Measurements from ENCODE around the gene PCSK4. TPM values are rescaled to one million over a fixed set of nuclear protein-coding genes. Genes with fewer than 3 reads are reported as not detected.
"Not testable (repeated sequence)": the region's sequence is repeated elsewhere in the genome, so short reads cannot be mapped to it uniquely, and the experiment has no call there.

Gene PCSK4
- total RNA-seq, 1 donor from 2014 or later, result 0.59 TPM

DNA sequence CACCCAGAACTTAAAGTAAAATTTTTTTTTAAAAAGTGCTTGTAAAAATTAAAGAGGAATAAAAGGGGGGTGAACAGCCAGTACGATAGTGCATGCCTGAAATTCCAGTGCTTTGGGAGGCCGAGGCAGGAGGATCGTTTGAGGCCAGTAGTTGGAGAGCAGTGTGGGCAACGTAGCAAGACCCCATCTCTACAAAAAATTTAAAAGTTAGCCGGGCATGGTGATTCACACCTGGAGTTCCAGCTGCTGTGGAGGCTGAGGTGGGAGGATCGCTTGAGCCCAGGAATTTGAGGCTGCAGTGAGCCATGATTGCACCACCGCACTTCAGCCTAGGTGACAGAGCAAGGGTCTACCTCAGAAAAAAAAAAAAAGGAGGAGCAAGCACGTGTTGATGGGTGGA, 14.9 kb upstream of the PCSK4 start:
- no peak for DNase-seq (ENCODE audit: low read depth, low spot score)

DNA sequence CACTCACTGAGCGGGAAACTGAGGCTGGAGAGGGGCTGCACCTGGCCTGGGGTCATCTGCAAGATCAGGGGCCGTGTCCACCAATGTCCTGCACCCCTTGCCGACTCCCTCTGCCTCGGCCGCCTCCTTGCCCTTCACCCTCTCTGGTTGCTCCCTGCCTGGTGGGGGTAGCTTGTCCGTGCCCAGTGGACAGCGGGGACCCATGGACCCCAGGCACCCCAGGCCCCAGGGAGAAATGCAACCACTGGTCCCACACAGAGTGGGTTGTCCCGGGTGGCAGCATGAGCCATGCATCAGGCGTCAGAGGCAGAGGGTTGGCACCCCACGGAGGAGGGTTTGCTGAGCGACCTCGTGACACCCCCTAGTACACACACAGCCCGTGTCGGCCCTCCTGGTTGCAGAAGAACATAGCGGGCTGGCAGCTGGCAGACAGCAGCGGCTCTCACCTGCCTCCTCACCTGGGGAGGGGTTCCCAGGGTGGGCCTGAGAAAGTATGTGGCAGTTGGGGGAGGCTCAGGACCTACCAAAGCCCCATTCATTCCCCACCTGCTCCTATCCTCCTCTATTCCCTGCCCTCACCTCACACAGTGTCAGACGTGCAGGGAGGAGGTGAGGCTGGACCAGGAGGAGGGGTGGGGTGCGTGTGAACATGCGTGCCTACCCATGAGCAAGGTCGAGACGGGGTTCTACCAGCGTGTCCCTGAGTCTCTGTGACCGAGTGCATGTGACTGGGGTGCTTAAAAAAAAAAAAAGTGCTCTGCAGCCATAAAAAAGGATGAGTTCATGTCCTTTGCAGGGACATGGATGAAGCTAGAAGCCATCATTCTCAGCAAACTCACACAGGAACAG, 14.0 kb upstream of the PCSK4 start:
- DNase-seq (ENCODE audit: low read depth, low spot score), result no peak

DNA sequence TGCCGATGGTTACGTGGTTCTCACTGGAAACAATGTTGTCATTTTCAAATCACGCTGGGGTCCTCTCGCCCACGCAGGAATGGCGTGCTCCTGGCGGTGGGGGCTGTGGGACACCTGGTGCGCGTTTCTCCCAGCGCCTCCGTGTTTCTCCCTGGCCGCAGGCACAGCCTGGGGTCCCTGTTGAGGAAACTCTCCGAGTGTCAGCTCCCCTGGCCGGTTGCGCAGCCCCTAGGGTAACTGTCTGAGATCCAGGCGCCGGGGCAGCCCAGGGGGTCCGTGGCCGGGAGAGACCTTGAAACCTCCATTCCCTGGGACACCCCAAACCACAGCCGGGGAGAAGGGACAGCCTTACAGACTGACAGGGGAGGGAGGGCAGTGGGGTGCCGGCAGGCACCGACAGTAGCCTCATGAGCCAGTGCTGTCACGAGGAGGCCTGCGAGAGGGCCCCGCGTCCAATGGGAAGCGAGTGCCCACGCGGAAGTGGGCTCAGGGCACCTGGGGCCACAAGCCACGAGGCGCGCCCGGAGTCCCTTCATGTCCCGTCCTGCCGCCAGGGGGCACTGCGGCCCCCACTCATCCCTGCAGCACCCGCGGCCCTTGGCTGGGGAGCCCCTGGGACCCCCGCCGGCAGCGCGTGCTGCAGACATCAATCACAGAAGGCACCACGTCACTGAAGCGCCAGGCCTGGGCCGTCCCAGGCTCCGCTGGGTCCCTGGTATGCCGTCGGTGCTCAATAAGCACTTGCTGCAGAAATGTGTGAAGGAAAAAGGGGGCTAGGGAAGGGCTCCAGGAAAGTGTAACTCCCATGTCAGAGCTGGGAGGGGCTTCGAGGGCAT, 13.2 kb upstream of the PCSK4 start:
- DNase-seq (ENCODE audit: low read depth, low spot score), result no peak

DNA sequence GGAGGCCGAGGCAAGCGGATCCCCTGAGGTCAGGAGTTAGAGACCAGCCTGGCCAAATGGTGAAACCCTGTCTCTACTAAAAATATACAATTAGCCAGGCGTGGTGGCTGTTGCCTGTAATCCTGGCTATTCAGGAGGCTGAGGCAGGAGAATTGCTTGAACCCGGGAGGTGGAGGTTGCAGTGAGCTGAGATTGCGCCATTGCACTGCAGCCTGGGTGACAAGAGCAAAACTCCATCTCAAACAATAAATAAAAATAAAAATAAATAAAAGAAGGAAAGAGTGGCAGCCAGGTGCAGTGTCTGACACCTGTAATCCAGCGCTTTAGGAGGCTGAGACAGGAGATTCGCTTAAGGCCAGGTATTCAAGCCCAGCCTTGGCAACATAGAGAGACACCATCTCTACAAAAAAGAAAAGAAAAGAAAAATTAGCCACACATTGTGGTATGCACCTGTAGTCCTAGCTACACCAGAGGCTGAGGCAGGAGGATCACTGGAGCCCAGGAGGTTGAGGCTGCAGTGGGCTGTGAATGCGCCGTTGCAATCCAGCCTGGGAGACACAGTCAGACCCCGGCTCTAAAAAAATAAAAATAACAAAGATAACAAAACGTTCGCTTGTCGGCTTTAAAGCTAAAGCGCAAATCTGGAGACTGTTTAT, 12.4 kb upstream of the PCSK4 start:
- no peak for DNase-seq (ENCODE audit: low read depth, low spot score)

DNA sequence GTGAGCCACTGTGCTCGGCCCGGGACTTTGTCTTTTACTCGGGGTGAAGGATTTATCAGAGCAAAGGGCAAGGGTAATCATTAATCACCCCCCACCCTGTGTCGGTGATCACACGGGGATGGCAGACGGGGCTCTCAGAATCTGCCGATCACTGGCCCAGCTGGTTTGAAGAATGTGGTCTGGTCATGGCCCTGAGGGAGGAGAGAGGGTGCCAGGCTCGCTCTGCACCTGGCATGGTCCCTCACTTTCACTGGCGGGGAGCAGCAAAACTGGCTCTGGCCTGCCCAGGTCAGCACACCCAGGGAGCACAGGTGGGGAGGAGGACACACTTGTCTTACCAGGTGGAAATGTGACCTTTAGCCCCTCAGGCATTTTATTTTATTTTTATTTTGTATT, 11.0 kb upstream of the PCSK4 start:
- no peak for DNase-seq (ENCODE audit: low read depth, low spot score)

DNA sequence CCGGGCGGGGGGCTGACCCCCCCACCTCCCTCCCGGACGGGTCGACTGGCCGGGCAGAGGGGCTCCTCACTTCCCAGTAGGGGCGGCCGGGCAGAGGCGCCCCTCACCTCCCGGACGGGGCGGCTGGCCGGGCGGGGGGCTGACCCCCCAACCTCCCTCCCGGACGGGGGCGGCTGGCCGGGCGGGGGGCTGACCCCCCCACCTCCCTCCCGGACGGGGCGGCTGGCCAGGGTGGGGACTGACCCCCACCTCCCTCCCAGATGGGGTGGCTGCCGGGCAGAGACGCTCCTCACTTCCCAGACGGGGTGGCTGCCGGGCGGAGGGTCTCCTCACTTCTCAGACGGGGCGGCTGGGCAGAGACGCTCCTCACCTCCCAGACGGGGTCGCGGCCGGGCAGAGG, 9.1 kb upstream of the PCSK4 start:
- not testable (repeated sequence) for DNase-seq (ENCODE audit: low read depth, low spot score)

DNA sequence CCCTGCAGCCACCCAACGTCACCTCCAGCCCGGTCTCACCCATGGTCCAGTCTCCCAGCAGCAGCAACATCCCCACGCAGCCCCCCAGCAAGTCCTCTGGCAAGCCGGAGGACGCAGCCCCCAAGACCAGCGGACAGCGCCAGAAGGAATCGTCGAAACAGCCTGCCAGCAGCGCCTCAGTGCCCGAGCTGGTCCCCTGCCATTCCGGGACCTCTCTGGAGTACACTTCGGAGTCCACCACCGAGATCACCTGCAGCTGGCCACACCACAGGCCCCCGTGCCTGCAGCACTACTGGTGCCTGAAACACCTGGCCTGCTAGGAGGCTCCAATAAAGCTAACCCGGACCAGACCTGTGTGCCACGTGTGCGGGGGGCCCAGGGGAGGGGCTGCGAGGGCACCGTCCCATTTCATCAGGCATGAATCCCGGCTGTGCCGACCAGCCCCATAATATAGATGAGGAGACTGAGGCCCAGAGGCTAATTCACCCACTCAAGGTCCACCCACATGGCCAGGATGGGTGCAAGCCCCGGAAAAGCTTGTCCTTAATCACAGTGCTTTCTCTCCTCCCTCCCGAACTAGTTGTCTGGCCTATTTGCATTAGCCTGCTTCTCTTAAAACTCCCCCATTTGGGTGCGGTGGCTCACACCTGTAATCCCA, 7.6 kb upstream of the PCSK4 start:
- no peak for DNase-seq (ENCODE audit: low read depth, low spot score)

DNA sequence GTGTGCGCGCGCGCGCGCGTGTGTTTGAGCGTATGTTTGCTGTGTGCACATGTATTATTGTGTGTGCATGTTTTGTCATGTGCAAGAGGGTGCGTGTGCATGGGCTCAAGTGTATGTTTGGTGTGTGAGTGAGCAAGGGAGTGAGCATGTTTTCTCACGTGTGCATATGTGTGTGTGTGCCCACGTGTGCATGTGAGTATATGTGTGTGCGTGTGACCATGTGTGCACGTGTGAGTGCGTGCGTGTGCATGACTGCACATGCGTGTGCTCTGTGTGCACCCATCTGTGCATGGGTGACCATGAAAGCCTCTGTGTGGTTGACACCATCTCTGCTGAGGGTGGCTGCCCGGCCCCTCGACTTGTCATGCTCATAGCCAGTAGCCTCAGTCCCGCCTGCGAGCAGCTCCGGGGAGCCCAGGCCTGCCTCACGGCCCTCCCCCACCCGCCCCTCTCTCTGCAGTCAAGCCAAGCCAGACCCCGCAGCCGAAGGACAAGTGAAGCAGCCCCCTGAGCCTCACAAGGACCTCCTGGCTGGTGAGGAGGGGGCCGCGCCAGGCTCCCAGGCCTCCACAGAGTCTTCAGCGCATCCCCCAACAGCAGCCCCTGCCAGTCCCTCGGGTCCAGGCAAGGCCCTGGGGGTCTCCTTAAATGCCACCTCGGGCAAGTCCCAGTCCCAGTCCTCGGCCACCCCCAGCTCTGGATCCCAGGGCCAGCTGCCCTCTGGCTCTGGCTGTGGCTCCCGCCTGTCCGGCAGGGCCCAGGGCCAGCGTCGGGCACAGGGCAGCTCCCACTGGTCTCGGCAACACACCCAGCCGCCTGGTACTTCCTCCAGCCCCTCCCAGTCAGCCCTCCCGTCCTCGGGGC, 6.8 kb upstream of the PCSK4 start:
- DNase-seq (ENCODE audit: low read depth, low spot score), result no peak

DNA sequence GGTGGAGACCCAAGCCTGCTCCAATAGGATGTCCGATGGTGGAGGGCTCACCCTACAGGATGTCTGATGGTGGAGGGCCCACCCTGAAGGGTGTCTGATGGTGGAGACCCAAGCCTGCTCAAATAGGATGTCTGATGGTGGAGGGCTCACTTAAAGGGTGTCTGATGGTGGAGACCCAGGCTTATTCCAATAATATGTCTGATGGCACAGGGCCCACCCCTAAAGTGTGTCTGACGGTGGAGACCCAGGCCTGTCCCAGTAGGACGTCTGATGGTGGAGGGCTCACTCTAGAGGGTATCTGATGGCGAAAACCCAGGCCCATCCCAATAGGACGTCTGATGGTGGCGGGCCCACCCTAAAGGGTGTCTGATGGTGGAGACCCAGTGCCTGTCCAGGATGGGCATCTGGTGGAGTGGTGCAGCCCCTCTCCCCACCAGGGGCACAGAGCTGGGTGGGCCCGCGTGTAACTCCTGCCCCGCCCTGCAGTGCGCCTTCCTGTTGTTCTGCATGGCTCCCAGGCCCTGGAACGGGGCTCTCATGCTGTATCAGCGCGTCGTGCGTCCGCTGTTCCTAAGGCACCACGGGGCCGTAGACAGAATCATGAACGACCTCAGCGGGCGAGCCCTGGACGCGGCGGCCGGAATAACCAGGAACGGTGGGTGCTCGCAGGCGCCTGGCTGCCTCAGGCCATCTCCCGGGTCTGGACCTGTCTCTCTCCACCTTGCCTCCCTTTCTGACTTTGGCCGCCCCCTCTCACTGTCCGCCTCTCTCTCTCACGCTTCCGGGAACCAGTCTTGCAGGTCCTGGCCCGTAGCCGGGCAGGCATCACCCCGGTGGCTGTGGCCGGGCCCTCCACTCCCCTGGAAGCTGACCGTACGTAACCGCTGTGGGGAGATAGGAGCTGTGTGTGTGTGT, 5.9 kb upstream of the PCSK4 start:
- no peak for DNase-seq (ENCODE audit: low read depth, low spot score)

DNA sequence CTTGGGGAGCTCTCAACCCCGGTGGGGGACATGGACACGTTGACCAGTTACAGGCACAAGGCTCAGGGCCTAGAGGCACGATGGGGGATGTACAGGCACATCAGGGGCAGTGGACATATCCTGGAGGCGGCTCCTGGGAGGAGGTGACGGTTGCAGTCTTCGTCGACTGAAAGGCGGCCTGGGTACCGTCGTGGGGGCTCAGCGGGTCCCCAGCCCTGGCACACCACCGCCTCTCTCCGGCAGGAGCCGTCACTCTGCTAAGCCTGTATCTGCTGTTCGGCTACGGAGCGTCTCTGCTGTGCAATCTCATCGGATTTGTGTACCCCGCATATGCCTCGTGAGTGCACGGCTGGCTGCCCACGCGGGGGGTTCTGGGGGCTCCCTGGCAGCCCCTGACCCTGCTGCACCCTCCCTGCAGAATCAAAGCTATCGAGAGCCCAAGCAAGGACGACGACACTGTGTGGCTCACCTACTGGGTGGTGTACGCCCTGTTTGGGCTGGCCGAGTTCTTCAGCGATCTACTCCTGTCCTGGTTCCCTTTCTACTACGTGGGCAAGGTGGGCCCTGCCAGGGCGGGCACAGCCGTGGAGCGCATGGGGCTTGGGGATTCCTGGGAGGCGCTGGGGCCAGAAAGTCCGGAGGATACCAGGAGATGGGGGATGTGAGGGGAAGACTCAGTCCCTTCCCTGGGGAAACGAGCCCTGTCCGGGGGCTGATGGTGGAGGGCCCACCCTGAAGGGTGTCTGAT, 5.1 kb upstream of the PCSK4 start:
- no peak for DNase-seq (ENCODE audit: low read depth, low spot score)

DNA sequence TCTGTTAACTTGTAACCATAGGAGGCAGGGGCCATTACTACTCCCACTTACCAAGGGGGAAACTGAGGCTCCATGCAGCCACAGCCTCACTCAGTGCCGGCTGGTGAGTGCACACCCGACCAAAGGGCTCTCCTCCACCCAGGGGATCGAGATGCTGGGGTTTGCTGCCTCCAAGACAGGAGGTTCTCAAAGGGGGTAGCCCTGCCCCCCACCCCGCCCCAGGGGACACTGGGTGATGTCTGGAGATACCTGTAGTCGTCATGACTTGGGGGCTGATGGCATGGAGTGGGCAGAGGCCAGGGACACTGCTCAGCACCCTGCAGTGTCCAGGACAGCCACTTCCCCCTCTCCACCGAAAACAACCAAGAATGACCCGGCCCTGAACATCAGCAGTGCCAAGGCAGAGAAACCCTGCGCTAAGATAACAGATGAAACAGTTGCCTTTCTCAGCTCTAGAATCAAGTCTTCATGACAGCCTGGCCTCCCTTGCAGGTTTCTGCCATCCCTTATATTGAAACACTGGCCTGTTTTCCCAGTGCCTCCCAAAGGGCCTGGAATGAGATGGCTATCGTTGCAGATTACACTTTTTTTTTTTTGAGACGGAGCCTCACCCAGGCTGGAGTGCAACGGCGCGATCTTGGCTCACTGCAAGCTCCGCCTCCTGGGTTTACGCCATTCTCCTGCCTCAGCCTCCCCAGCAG, 4.1 kb upstream of the PCSK4 start:
- no peak for DNase-seq (ENCODE audit: low read depth, low spot score)

DNA sequence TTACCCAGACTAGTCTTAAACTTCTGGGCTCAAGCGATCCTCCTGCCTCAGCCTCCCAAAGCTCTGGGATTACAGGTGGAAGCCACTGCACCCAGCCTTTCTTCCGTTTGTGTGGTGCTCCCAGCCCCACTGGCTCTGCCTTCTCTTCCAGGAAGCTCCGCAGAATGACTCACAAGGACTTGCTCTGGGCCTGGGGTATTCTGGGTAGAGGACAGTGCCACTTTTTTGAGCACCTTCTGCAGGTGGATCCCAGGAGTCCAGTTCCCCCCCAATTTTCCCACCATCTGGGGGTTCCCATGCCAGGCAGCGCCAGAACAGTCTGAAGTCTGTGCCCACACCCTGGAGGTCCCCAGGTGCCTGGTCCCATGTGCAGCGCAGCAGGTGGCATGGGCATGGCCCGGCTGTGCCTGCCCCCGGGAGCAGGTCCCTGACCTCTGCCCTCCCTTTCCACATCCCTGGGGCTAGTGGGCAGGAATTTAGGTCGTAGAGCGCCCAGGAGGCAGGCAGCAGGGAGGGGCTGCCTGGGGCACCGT, 2.4 kb upstream of the PCSK4 start:
- DNase-seq (ENCODE audit: low read depth, low spot score), result no peak

DNA sequence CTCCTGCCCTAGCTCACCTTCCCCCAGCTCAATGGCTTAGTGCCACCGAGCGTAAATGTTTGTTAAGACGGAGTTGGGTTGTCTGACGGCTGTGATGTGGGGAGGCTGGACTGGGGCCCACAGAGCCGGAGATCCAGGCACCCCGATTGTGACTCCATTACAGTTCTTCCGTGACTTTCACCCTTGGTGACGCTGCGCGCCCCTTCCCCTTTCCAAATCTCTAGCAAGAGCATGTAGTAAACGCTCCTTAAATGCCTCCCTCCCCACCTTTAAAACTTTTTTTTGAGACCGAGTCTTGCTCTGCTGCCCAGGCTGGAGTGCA, 1.7 kb upstream of the PCSK4 start:
- DNase-seq (ENCODE audit: low read depth, low spot score), result no peak

DNA sequence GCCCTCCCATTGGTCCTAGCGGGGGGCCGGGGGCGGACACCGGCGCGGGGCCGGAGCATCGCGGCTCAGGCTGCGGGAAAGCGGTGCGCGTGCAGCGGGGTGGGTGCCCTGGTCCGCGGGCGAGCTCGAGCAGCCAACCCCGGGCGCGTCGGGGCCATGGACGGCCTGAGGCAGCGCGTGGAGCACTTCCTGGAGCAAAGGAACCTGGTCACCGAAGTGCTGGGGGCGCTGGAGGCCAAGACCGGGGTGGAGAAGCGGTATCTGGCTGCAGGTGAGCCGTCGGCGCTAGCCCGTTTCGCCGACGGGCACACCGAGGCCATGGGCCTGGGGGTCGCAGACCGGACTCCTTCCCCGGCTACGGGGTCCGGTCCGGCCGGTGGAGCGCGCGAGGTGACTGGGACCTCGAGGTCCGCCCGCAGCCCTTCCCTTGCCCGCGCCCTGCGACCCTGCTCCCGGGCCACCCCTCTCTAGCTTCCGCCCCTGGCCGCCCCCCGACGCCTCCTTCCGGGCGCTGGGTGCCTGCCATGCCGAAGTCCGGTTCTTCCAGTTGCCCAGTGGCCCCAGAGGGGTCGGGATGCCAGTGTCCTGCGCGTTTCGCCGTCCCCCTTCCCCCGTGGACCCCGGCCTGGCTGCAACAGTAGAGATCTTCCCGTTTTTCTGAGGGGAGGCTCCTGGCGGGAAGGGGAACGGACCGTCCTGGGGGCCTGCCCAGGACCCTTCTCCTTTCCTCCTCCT, 1.1 kb upstream of the PCSK4 start, which contains the start of gene REEP6:
Gene REEP6, plus strand, starts transcription at position 68 of the 735 bp plus-strand sequence. Its CDS starts 89 bp downstream, at position 157.
- no peak for DNase-seq (ENCODE audit: low read depth, low spot score)

DNA sequence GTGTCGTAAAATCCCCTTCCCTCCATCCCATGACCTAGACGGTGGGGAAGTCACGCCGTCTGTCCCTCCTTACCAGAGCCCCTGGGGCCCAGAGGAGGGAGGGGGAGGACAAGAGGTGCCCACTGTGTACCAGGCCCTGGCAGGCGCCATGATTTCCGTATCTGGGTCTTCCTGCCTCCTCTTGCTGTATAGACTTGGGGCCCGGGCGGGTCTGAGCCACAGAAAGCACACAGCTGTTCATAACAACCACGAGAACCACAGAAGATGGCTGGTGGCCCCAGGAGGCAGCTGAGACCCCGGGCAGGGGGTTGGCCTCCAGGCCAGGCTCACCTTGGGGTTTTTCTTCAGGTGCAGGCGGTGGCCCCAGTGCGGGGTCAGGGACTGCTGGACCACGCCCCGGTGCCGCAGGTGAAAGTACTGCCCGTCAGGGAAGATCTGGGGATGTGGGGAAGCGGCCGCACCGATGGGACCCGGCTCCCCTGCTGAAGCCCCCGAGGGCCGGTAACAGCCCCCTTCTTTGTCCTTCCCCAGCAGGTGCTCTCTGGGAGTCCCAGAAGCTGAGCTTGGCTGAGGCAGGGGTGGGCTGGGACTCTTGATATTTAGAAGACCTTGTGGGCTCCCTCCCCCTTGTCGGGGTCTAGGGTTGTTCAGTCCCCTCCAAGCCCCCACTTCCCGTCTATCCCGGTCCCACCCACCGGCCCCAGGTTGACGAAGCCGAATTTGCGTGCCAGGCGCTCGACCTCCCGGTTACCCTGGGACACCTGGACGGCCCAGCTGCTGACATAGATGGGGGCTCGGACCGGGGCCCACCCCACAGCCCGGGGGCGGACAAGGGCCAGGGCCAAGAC, 463 bp downstream of the PCSK4 start:
- DNase-seq (ENCODE audit: low read depth, low spot score), result no peak

DNA sequence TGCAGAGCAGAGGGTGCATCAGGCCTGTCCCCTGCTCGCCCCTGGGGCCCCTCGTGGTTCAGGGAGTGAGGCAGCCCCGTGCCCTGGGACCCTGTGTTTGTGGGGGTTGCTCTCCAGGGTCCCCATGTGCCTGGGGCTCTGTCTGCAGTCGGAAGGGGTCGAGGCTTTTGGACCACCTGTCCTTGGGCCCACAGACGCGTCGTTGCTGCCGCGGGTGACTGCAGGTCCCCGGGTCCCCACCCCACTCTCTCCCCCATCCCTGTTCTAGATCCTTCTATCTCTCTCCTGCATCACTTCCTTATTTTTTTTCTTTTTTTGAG, 1.9 kb downstream of the PCSK4 start:
- DNase-seq (ENCODE audit: low read depth, low spot score), result no peak
